ENCODE results near the gene CSRNP3.

Gene CSRNP3

DNA sequence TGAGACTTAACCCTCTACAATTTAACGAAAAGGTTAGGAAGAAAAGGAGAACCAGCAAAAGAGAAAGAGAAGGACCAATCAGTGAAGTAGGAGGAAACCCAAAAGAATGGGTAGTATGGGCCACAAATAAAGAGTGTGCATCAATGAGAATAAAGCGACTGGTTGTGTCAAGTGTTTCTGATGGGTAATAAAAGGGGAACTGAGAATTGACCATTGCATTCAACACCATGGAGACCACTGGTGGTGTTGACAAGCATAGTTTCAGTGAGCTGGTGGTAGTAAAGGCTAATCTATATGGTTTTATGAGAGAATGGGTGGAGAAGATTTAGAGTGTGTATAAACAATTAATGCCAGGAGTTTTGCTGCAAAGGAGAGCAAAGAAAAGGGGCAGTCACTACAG is 75.4 kb downstream of the CSRNP3 start:
- no peak for DNase-seq (ENCODE audit: low read depth, low spot score)

DNA sequence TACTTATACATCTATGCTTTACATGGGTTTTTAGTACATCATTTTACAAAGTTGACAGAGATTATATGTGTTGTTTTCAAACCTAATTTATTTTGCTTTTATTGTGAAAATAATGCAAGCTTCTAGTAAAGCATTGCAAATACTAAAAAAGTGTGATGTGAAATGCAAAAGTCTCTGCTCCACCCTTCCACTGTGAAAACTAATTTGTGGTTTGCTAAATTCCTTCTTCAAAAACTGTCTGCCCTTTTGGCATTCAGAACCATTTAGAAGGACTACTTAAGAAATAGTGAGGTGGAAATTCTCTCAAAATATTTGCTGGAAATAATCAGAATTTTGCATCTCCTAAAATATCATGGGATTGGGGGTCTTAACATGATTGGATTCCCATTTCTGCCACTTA is 78.4 kb downstream of the CSRNP3 start:
- DNase-seq (ENCODE audit: low read depth, low spot score) = no peak

DNA sequence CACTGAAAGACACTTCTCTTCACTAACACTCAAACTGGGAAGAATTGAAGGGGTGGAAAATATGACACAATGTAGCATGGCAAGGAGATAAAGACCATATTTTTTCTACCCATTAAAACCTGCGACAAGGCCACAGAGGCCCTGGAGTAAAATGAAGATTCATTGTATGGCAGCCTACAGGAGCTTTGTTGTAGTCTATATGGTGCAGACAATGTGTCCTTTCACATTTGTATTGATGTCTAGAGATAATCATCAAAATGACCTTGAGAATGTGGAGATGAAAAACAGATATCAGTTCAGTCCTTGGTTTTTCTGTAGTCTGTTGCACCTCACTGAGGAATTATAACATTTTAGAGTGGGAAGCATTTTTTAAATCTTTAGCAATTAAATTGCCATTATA is 80.1 kb downstream of the CSRNP3 start:
- DNase-seq (ENCODE audit: low read depth, low spot score) = no peak

DNA sequence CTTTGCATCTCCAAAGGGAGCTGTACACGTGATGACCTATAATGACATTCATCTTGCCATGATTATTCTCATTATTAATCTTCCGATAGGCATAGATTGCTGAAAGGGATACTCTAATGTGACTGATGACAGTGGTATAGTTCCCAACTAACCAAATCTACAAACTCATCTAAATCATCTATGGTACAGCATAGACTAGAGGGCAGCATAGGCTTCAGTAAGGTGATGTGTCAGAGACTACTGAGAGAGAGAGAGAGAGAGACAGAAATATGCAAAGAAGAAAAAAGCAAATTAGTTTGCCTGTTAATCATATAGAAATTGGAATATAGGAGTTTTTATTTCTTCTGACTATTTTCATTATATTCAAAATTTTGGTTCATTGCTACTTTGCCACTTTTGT is 89.3 kb downstream of the CSRNP3 start:
- no peak for DNase-seq (ENCODE audit: low read depth, low spot score)

DNA sequence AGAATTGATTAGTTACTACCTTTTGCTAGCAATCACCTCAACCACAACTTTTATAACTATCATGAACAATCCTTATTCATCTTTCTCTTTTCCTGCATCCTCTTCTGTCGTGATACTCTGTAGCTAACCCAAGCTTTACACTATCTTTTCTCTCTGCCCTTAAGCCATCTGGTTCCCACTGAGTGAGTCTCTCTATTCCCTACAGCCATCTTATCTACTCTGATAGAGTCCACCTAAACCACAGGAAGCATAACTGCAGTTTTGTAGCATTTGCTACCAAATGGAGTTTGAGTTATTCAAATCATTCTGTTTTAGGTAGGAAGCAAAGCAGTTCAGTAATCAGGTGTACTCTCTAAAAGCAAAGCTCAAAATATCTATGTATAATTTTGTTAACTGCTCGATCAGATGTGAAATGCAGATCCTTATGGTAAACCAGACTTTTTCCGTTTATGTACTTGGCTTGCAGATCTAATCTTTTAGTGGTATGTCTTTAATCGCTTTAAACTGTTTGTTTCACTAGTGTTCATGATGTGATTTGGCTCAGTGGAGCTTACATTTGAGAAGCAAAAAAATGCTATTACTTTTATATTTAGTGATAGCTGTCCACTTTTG is 91.0 kb downstream of the CSRNP3 start:
- no peak for DNase-seq (ENCODE audit: low read depth, low spot score)

DNA sequence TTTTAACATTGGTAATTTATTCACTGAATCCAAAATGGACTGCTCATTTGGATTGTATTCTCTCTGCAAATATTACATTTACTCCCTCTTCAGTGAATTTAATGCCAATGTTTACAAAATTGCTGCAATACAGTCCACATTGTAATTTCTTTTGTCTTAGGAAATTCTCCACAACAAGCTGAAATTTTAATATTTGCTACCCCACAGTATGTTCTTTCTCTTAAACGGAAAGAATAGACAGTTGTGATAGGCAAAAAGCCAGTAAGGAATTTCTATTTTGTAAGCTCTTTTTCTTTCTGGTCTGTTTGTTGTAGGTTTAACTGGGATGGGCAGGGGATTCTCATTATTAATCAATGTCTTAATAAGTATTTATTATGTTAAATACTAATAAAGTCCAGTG is 92.0 kb downstream of the CSRNP3 start:
- DNase-seq (ENCODE audit: low read depth, low spot score) = no peak

DNA sequence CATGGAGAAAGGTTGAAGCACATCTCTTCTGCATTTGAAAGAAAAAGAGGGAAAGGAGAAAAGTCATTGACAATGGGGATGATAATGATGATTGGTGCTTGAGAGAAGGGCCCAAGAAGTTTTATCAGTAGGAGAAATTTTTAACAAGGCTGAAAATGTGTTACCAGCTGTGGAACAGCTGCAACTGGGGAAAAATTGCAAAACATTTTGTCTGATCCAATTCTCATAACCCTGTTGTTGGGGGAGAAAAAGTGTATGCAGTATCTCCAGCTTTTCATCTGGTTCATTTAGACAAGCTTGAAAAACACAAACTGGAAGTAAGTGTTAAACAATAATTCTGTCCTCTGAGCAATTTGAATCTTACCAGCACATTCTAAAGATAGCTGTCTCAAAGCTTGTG is 92.7 kb downstream of the CSRNP3 start:
- DNase-seq (ENCODE audit: low read depth, low spot score) = no peak

DNA sequence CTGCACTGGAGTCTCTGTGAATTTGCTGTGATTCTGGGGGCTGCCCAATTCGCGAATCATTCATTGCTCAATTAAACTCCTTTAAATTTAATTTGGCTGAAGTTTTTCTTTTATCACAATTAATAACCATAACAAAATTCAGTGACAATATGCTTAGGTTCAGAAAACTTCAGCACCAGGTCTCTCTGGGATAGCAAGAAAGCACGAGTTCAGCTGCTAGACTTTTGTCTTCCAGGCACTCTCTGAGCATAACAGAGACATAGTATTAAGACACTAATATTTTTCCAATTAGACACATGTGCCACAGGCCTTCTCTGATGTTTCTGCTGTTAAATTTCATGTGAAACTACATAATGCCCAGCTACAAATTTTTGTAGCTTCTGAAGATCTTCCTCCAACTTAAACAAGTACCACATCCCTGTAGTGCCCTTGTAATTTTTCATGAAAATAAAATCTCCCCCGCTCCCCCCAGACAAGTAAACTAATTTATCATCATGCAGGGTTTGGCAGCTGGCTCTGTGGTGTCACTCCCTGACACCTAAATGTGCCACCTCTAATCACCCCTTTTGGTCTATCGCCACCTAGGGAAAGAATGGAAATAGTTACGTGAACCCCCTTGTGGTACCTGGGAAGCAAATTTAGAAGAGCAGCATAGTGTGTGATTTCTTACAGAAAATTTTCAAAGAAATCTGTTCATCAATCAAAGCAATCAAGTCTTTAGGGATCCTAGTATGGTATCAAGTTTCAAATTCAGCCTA is 94.1 kb downstream of the CSRNP3 start:
- DNase-seq (ENCODE audit: low read depth, low spot score) = peak; percentile 17

DNA sequence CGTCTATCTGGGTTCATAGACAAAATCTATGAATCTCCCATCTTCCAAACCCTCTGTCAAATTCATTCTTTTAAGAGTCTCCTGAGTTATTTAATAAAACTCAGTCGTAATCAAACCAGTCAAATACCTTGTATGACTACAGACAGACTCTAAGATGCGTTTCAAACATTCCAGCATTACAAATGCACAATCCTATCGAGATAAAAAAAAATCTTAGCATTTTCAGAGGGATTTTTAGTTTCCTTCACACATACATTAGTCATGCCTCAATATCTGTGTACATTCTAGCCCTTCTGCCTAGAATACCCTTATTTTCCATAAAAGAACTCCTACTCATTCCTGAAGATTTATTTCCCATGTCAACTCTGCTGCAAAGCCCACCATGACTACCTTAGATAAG is 96.5 kb downstream of the CSRNP3 start:
- no peak for DNase-seq (ENCODE audit: low read depth, low spot score)

DNA sequence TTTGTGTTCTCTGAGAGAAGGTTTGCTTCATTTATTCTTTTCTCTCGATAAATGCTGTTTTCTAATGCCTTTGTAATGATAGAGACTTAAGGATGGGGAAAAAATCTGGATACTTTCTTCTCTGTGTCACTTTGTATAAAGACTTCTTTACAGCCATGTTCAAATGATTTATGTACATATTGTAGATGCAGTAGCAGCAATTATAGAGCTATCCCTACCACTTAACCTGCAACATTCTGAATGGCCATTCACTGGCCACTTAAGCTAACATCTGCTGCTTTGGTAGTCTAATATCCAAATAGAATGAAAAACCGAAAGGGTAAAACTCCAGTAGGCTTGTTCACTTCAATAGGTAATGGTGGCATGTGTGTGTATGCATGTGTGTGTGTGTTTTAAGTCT is 97.8 kb downstream of the CSRNP3 start:
- no peak for DNase-seq (ENCODE audit: low read depth, low spot score)

DNA sequence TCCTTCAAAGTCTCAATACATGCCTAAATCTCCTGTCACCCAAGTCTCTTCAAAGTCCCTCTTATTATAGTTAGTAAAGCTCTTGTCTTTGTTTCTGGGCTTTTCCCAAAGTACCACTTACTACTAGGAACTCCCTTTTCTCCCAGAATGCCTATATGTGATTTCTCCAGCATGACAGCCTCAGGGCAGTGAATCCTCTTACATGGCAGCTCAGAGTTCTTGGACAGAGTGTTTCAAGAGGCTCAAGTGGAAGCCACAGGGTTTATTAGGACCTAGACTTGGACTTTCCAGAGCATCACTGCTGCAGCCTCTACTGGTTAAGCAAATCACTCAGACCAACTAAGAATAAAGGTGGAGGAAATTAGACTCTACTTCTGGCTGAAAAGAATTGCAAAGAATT is 98.9 kb downstream of the CSRNP3 start:
- DNase-seq (ENCODE audit: low read depth, low spot score) = no peak

DNA sequence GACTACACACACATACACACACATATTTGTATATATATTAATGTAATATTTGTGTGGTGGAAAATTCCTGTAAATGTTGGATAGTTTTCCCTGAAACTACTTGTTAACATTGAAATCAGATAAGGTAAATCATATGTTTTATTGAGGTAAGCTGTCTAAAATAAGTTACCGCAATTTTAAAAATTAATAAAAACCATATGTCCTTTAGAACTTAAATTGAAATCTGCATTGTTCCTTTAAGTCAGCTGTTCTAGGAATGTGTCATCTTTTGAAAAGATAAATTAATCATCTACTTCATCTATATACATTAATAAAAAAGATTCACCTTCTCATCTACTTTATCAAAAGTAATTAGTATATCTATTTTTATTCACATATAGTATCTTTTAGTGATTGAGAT is 102.0 kb downstream of the CSRNP3 start:
- no peak for DNase-seq (ENCODE audit: low read depth, low spot score)

DNA sequence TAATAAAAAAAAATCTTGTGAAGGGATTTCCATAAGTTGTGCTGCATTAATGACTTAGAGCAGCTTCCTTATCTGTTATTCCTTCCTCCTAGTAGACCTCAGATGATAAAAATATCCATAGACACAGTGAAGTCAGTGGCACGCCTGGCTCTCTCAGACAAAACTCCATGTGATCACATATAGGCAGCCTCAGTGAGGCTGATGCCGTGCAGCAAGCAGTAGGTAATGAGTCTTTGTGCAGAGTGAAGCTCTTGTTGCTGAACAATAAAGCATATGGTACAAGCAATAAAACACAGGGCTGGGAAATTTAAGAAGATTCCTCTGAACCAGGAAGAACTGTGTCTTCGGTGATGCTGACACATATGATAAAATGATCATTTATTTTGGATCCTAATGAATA is 102.7 kb downstream of the CSRNP3 start:
- DNase-seq (ENCODE audit: low read depth, low spot score) = no peak

DNA sequence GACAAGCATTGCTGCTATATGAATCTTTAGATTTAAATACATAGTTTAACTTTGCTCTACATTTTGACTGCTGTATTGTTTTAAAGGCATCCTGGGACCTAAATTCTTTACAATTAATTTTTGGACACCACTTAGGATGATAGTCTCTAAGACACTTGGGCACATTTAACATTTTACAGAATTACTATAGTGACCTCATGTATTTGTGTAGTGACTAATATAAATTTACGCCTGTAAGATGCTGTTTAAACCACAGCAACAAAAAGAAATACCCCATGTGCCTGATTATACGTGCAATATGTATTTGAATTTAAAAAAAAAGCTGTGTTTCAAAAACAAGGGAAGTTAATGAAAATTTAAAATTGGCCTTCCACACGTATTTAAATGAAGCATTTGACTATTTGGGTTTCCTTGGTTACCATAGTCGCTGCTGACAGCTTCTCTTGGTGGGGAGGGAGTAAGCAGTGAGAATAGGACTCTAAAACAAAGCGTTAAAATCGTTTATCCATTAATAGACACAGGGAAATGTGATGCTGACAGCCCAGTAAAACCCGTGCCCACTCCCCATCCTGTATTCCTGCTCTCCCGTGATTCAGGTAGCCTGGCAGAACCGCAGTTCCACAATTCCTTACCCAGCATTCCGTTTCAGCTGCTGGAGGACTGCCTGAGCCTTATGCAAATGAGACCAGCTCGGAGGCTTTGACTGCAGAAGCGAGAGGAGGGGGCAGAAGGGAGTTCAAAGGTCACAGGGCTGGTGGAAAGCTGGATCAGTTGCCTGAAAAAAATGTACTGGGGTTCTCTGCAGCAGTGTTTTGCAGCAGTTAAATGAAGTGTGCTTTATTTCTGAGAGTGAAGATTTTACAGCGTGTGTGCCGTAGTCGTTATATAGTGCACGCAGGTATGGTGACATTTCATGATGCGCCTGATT is 104.3 kb downstream of the CSRNP3 start:
- DNase-seq (ENCODE audit: low read depth, low spot score) = peak; percentile 75

DNA sequence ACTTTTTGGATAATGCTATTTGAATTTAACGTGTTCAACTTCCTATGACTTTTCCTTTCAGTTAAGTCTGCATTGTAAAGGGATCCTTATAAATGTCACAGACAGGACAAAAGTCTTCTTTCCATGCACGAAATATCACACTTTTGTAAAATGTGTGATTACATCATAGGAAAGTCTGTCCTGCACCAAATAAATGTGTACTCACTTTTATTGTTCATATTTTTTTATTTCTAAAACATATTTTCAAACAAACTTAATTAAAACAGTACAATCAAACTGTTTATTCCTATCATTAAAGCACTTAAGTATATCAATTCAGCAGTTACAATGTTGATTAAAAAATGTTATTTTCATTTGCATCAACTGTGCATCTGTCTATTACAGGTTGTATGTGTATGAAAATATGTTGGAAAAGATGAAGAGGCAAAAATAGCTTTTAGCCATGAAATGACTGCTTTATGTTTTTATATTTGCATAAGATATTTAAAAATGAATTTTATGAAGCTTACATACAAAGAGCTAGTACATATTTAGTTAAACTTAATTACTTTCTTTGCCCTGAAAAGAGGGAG is 105.6 kb downstream of the CSRNP3 start:
- DNase-seq (ENCODE audit: low read depth, low spot score) = no peak

DNA sequence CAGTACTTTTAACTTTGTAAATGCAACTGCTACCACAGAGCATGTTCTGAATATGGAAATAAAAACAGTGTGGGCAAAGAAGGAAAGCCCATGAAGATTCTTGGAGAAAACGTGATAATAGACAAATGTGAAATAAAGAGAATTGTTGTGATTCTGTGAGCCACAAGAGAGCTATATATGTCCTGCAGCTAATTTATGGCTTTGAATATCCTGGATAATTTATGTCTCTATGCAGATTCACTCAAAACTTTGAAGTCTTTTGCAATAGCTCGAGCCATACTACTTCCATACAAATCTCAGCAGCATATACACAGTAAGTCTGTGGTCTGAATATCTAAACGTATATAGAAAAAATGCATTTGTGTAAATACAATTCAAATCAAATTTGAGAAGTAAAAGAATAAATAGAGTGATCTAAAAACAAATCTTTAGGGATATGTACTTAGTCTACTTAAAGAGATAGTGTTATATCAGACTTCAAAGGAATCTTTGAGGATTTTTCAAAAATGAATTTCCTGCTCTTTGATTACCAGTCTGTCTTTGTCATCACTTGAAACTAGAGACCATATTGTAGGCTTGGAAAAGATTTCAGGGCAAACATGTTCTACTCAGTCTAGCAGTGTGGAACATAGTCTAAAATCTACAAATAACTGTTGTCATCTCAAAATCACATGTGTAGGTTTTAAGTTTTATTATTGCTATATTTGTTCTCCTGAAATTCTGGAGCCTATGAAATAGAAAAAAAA is 107.1 kb downstream of the CSRNP3 start:
- no peak for DNase-seq (ENCODE audit: low read depth, low spot score)

DNA sequence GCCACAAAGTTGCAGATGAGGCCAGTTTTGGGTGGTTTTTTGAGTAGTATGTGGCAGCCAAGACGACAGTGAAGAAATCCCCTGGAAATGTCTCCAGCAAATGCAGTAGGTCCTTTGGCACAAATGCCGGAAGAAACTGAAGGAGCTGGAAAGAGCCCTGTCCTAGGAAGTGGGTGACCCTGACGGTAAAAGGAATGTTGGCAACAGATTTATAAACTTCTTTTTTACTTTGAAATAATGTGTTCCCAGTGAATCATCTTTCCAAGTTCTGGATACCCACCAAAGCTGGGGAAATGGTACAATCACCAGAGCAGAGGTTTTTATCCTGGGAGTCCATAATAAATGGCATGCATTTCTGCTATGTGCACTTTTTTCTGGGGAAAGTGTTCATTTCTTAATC is 112.9 kb downstream of the CSRNP3 start:
- DNase-seq (ENCODE audit: low read depth, low spot score) = no peak

DNA sequence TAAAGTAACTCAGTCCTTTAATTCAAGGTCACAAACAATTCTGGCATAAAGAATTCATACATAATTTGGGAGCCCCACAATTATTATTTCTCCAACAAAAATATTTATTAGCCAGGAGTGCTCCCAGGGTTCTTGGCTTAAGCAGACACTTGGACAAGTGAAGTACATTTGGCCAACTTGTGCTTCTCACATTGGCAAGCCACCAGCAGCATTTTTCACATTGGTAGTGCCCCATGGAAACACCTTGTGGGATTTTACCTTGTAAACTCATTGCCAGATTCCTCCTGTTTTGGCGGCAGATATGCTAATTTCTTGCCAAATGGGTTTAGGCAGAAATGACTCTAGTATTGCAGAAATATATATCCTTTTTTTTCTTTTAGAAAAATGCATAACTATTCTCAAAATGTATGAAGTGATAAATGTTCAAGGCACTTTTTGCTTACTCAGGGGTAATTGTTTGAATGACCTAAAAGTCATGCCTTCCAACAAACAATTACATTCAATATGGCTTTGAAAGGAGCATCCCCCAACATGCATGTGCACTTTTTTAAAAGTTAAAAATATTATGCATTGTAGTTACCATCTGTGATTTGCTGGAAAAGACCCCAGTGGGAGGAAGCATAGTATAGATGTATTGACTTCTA is 113.5 kb downstream of the CSRNP3 start:
- DNase-seq (ENCODE audit: low read depth, low spot score) = no peak

DNA sequence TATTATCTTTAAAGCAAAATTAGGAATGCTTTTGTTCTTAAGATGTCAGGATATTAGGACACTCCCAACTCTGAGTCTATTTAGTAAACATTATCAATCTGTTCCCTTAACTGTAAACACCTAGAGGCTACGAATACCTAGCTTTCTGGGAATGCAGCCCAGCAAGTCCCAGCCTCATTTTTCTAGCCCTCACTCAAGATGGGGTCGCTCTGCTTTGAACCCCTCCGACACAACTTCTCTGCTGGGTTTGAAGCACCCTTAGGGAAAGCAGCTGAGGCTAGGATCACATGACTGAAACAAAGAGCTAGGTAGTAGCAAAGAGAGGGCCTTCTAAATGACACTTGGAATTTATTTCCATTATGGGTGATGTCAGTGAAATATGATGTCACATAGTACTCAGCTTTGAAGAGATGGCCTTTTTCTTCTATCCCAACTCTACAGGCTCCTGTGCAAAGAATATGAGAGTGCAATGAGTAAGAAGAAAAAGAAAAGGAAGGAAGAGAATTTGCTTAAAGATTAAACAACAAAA is 114.7 kb downstream of the CSRNP3 start:
- no peak for DNase-seq (ENCODE audit: low read depth, low spot score)

DNA sequence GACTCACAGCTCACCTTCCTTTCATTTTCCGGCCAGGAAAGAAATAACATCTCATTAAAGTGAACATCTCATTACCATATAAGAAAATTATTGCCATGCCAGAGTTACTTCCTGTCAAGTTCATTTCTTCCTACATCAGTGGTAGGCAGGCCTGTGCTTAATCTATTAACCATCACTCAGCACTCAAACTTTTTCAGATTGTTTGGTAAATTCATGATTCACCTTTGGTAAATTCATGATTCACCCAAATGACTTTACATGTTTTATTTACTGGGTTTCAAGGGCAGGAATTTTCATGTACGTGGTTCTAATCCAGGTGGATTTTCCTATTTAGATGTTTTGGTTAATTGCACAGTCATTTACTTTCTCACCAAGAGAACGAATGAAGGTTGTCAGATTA is 116.5 kb downstream of the CSRNP3 start:
- no peak for DNase-seq (ENCODE audit: low read depth, low spot score)

All from iPS DF 19.7 (cell line).